K562 (cell line): ENCODE measurements around the gene EXOC2.

Source experiments
- EWSR1 ChIP-seq: fragments of 450-650 bp; IDR thresholded peaks from 2 replicates; pipeline ENCODE4 v1.6.1; 2018; ENCODE audit warnings: borderline replicate concordance, mild to moderate bottlenecking, low read depth, moderate library complexity; ENCODE audit not compliant: partially characterized antibody
- KAT8 ChIP-seq: fragments of 450-650 bp; IDR thresholded peaks from 2 replicates; pipeline ENCODE4 v1.6.1; 2016; ENCODE audit warnings: low read depth, mild to moderate bottlenecking
- NFRKB ChIP-seq: fragments of 450-650 bp; IDR thresholded peaks from 2 replicates; pipeline ENCODE4 v1.6.1; 2016; ENCODE audit warnings: low read depth
- NONO ChIP-seq, 2 experiments: fragments of 200-400 bp in 1 of 2; fragments of 450-650 bp in 1 of 2; formaldehyde crosslinking in 1 of 2; IDR thresholded peaks; 2 replicates each; pipeline ENCODE4 v1.6.1; 2017; ENCODE audit warnings: low read depth in 2 of 2, mild to moderate bottlenecking in 2 of 2, moderate library complexity in 2 of 2, low read length in 1 of 2
- POLR2A ChIP-seq: fragments of 450-650 bp; conservative IDR thresholded peaks from 2 replicates; pipeline ENCODE4 v1.6.1; 2016
- POLR2AphosphoS5 ChIP-seq: IDR thresholded peaks from 2 replicates; pipeline ENCODE4 v1.6.1; 2011; ENCODE audit warnings: mild to moderate bottlenecking, low read depth, low read length, moderate library complexity; ENCODE audit not compliant: control insufficient read depth, insufficient read depth
- SETDB1 ChIP-seq: IDR thresholded peaks from one replicate; pipeline ENCODE4 v1.6.1; 2012; ENCODE audit warnings: low read length, control low read depth, inconsistent platforms
- ZNF165 ChIP-seq: fragments of 250-450 bp; sonication (Bioruptor Pico); IDR thresholded peaks from 2 replicates; pipeline ENCODE4 v1.4.0; 2020; ENCODE audit warnings: borderline replicate concordance
- TF ChIP-seq, protein P1 (sequence below): sonication (generic); formaldehyde crosslinking; IDR thresholded peaks from 2 replicates; pipeline ENCODE4 v1.8.1; 2022; ENCODE audit warnings: missing genetic modification reagents
- TF ChIP-seq, protein P2 (sequence below): fragments of 200-400 bp; formaldehyde crosslinking; IDR thresholded peaks from 2 replicates; pipeline ENCODE4 v1.6.1; 2017; ENCODE audit warnings: mild to moderate bottlenecking, low read depth, low read length, moderate library complexity
- TF ChIP-seq, protein P3 (sequence below): fragments of 450-650 bp; IDR thresholded peaks from 2 replicates; pipeline ENCODE4 v1.6.1; 2018; ENCODE audit not compliant: partially characterized antibody
- TF ChIP-seq, protein P4 (sequence below): sonication (generic); formaldehyde crosslinking; IDR thresholded peaks from 2 replicates; pipeline ENCODE4 v1.5.0; 2020; ENCODE audit warnings: missing genetic modification reagents

DNA sequence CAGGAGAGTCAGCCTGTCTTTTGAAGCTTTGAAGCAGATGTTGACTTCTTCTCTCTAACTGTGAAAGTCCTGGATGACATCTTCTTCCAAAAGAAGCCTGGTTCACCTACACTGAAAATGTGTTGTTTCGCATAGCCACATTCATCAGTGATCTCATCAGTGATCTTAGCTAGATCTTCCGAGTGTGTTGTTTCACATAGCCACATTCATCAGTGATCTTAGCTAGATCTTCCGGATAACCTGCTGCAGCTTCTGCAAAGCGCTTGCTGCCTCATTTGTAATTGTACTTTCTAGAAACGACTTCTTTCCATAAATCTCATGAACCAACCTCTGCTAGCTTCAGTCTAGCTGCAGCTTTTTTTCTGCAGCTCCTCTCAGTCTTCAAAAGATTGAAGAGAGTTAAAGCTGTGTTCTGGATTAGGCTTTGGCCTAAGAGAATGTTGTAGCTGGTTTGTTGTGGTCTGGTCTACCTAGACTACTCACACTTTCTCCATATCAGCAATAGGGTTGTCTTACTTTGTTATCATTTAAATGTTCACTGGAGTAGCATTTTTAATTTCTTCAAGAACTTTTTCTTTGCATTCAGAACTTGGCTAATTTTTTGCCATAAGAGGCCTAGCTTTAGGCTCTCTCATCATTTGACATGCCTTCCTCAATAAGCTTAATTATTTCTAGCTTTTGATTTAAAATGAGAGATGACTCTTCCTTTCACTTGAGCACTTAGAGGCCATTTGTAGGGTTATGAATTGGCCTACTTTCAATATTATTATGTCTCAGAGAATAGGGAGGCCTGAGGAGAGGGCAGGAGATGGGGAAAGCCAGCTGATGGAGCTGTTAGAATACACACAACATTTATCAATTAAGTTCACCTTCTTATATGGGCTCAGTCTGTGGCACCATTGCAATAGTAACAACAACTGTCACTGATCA, 48.7 kb upstream of the EXOC2 start:
- TF ChIP-seq, protein P1, sequence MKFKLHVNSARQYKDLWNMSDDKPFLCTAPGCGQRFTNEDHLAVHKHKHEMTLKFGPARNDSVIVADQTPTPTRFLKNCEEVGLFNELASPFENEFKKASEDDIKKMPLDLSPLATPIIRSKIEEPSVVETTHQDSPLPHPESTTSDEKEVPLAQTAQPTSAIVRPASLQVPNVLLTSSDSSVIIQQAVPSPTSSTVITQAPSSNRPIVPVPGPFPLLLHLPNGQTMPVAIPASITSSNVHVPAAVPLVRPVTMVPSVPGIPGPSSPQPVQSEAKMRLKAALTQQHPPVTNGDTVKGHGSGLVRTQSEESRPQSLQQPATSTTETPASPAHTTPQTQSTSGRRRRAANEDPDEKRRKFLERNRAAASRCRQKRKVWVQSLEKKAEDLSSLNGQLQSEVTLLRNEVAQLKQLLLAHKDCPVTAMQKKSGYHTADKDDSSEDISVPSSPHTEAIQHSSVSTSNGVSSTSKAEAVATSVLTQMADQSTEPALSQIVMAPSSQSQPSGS (CRISPR knock-in tag): no peak
- TF ChIP-seq EWSR1 (no peak), NFRKB (no peak), ZNF165 (CRISPR knock-in tag) (no peak), POLR2AphosphoS5 (no peak), SETDB1 (no peak), KAT8 (no peak), NONO (IDR thresholded peaks at IDR 0.05; ENCODE audit: low read depth in 2 of 2, low read length in 1 of 2) (no peak), POLR2A (no peak)
- TF ChIP-seq, protein P2, sequence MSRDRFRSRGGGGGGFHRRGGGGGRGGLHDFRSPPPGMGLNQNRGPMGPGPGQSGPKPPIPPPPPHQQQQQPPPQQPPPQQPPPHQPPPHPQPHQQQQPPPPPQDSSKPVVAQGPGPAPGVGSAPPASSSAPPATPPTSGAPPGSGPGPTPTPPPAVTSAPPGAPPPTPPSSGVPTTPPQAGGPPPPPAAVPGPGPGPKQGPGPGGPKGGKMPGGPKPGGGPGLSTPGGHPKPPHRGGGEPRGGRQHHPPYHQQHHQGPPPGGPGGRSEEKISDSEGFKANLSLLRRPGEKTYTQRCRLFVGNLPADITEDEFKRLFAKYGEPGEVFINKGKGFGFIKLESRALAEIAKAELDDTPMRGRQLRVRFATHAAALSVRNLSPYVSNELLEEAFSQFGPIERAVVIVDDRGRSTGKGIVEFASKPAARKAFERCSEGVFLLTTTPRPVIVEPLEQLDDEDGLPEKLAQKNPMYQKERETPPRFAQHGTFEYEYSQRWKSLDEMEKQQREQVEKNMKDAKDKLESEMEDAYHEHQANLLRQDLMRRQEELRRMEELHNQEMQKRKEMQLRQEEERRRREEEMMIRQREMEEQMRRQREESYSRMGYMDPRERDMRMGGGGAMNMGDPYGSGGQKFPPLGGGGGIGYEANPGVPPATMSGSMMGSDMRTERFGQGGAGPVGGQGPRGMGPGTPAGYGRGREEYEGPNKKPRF: no peak
- TF ChIP-seq, protein P3, sequence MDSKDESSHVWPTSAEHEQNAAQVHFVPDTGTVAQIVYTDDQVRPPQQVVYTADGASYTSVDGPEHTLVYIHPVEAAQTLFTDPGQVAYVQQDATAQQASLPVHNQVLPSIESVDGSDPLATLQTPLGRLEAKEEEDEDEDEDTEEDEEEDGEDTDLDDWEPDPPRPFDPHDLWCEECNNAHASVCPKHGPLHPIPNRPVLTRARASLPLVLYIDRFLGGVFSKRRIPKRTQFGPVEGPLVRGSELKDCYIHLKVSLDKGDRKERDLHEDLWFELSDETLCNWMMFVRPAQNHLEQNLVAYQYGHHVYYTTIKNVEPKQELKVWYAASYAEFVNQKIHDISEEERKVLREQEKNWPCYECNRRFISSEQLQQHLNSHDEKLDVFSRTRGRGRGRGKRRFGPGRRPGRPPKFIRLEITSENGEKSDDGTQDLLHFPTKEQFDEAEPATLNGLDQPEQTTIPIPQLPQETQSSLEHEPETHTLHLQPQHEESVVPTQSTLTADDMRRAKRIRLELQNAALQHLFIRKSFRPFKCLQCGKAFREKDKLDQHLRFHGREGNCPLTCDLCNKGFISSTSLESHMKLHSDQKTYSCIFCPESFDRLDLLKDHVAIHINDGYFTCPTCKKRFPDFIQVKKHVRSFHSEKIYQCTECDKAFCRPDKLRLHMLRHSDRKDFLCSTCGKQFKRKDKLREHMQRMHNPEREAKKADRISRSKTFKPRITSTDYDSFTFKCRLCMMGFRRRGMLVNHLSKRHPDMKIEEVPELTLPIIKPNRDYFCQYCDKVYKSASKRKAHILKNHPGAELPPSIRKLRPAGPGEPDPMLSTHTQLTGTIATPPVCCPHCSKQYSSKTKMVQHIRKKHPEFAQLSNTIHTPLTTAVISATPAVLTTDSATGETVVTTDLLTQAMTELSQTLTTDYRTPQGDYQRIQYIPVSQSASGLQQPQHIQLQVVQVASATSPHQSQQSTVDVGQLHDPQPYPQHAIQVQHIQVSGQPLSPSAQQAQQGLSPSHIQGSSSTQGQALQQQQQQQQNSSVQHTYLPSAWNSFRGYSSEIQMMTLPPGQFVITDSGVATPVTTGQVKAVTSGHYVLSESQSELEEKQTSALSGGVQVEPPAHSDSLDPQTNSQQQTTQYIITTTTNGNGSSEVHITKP: no peak
- TF ChIP-seq, protein P4, sequence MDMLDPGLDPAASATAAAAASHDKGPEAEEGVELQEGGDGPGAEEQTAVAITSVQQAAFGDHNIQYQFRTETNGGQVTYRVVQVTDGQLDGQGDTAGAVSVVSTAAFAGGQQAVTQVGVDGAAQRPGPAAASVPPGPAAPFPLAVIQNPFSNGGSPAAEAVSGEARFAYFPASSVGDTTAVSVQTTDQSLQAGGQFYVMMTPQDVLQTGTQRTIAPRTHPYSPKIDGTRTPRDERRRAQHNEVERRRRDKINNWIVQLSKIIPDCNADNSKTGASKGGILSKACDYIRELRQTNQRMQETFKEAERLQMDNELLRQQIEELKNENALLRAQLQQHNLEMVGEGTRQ (CRISPR knock-in tag): no peak
